Right lobe of liver (tissue), 6 donors: ENCODE results near the gene DSCAML1. TPM values are rescaled to one million over a fixed set of nuclear protein-coding genes. Genes with fewer than 3 reads are reported as not detected.

Experiments
- ATAC-seq, 4 donors: fragments of 200-7000 bp; cut with Tn5 transposase; one replicate each; pipeline ENCODE4 v1.9.1; 2020; ENCODE audit warnings: mild to moderate bottlenecking in 4 of 4, moderate library complexity in 4 of 4
- DNase-seq, 3 donors: peaks; one replicate each; pipeline ENCODE4 v3.0.0-alpha.2; 2020
- H3K27ac ChIP-seq, 3 donors: fragments of 200-600 bp; one replicate each; pipeline ENCODE4 v1.8.0; 2022
- H3K27me3 ChIP-seq, 2 donors: fragments of 200-600 bp; one replicate each; pipeline ENCODE4 v1.8.0; 2022
- H3K36me3 ChIP-seq, 4 donors: fragments of 200-600 bp; sonication (generic) in 1 of 4; one replicate each; pipeline versions ENCODE4 v1.5.1 to v1.8.0; 2017 to 2022; ENCODE audit warnings: control low read depth in 1 of 4
- H3K4me1 ChIP-seq, 4 donors: fragments of 200-600 bp; sonication (generic) in 1 of 4; one replicate each; pipeline versions ENCODE4 v1.5.1 to v1.8.0; 2017 to 2022; ENCODE audit warnings: control low read depth in 1 of 4
- H3K4me3 ChIP-seq, 3 donors: fragments of 200-600 bp; one replicate each; pipeline ENCODE4 v1.8.0; 2022
- H3K9me3 ChIP-seq, 4 donors: fragments of 200-600 bp; sonication (generic) in 1 of 4; one replicate each; pipeline versions ENCODE4 v1.5.1 to v1.8.0; 2017 to 2022; ENCODE audit warnings: control low read depth in 1 of 4
- POLR2A ChIP-seq: fragments of 450-650 bp; IDR thresholded peaks from one replicate; pipeline ENCODE4 v1.6.1; 2017; ENCODE audit warnings: antibody characterized with exemption, mild to moderate bottlenecking
- WGBS: methylation state at CpG from one replicate; pipeline ENCODE4 v1.1.6; 2018; ENCODE audit warnings: low coverage, low lambda C conversion rate; ENCODE audit not compliant: insufficient coverage; ENCODE audit errors: missing lambda C conversion rate; 5-methylcytosine and 5-hydroxymethylcytosine counted together
- intact Hi-C, 2 donors: fragments of 100-400 bp; cut with DNase I; formaldehyde crosslinking; loops; one replicate each; pipeline versions ENCODE4 v1.11.2 to v1.14.1; 2022
- total RNA-seq, 6 experiments: library from RNA; depleted of rRNA in 2 of 6; stranded (reverse); fragments of >200 nt in 2 of 6; fragmentation: NEBNext Ultra II Directional in 3 of 6; extraction: Animal tissue kit (Norgen Biotek cat#: 25700) in 3 of 6; gene quantifications; one replicate each; pipeline versions ENCODE4 v1.1.0 to v1.2.4, GENCODE V29; 2016 to 2023
- TF ChIP-seq, protein P1 (sequence below), 4 donors: fragments of 200-600 bp in 3 of 4; fragments of 450-650 bp in 1 of 4; IDR thresholded peaks; one replicate each; pipeline versions ENCODE4 v1.5.1 to v1.8.0; 2016 to 2022; ENCODE audit warnings: antibody characterized with exemption in 4 of 4, mild to moderate bottlenecking in 2 of 4
- donor health status: DM: no; HTN: yes; CAD: no.
- donor health status: DM: no; HTN: no; CAD: no.
- donor health status: DM: no; HTN: no; CAD: no.
- donor health status: DM: no; HTN: yes; CAD: no.
- donor health status: DM: no; HTN: yes; CAD: no.

DSCAML1 gene
- total RNA-seq, 6 experiments from 2014 or later, result 0.06 to 0.92 (median 0.22) TPM; not detected in 1

- WGBS, result 80% methylated on average over 10 of the region's 10 CpGs
- no peak overlapping the region for H3K4me3 ChIP-seq
- no peak overlapping the region for H3K27ac ChIP-seq
- intact Hi-C loops, result loop anchor here in 1 of 2 donors (10.0 kb wide), 1 partner anchor 369 kb away; no protein-coding TSS in a partner anchor
- ATAC-seq, result no peak
- H3K9me3 ChIP-seq, result no peaks in the 10 kb centered on the region
- DNase-seq, result no peak
- no peaks in the 10 kb centered on the region for H3K36me3 ChIP-seq
- TF ChIP-seq, protein P1, sequence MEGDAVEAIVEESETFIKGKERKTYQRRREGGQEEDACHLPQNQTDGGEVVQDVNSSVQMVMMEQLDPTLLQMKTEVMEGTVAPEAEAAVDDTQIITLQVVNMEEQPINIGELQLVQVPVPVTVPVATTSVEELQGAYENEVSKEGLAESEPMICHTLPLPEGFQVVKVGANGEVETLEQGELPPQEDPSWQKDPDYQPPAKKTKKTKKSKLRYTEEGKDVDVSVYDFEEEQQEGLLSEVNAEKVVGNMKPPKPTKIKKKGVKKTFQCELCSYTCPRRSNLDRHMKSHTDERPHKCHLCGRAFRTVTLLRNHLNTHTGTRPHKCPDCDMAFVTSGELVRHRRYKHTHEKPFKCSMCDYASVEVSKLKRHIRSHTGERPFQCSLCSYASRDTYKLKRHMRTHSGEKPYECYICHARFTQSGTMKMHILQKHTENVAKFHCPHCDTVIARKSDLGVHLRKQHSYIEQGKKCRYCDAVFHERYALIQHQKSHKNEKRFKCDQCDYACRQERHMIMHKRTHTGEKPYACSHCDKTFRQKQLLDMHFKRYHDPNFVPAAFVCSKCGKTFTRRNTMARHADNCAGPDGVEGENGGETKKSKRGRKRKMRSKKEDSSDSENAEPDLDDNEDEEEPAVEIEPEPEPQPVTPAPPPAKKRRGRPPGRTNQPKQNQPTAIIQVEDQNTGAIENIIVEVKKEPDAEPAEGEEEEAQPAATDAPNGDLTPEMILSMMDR (IDR thresholded peaks at IDR 0.05), result no peak
- no peak for TF ChIP-seq POLR2A
- peaks cover 0 to 16% of the 10 kb centered on the region in 2 donors for H3K27me3 ChIP-seq
- H3K4me1 ChIP-seq, result peaks cover 0 to 15% (median 0%) of the 10 kb centered on the region in 4 donors
Measured at GRCh38 chr11:117794135-117794534, 2.9 kb downstream of the DSCAML1 start.

GRCh38 chr11:117793583-117793982, 3.4 kb downstream of the DSCAML1 start:
- ATAC-seq, result no peak
- TF ChIP-seq, protein P1 (IDR thresholded peaks at IDR 0.05), result no peak
- no peak for TF ChIP-seq POLR2A
- WGBS, result 78% methylated on average over 9 of the region's 9 CpGs

GRCh38 chr11:117792992-117793391, 4.0 kb downstream of the DSCAML1 start:
- Histone ChIP-seq H3K27ac (no peak overlapping the region), H3K4me1 (peaks cover 0 to 15% (median 0%) of the 10 kb centered on the region in 4 donors), H3K36me3 (no peaks in the 10 kb centered on the region), H3K9me3 (no peaks in the 10 kb centered on the region), H3K4me3 (no peak overlapping the region), H3K27me3 (peaks cover 0 to 16% of the 10 kb centered on the region in 2 donors)
- 76% methylated on average over 4 of the region's 6 CpGs for WGBS
- intact Hi-C loops, result loop anchor here in 1 of 2 donors (10.0 kb wide), 1 partner anchor 368 kb away; no protein-coding TSS in a partner anchor
- DNase-seq, result no peak
- no peak for ATAC-seq
- no peak for TF ChIP-seq POLR2A
- TF ChIP-seq, protein P1 (IDR thresholded peaks at IDR 0.05), result no peak

More at GRCh38 chr11:117793583-117793982, 3.4 kb downstream of the DSCAML1 start:
- no peaks in the 10 kb centered on the region for H3K36me3 ChIP-seq
- H3K4me1 ChIP-seq, result peaks cover 0 to 15% (median 0%) of the 10 kb centered on the region in 4 donors
- no peak overlapping the region for H3K4me3 ChIP-seq
- intact Hi-C loops, result loop anchor here in 1 of 2 donors (10.0 kb wide), 1 partner anchor 369 kb away; no protein-coding TSS in a partner anchor
- DNase-seq, result no peak
- no peaks in the 10 kb centered on the region for H3K9me3 ChIP-seq
- H3K27me3 ChIP-seq, result peaks cover 0 to 16% of the 10 kb centered on the region in 2 donors
- no peak overlapping the region for H3K27ac ChIP-seq

GRCh38 chr11:117792241-117792640, 4.8 kb downstream of the DSCAML1 start:
- Histone ChIP-seq H3K4me1 (peaks cover 0 to 15% (median 0%) of the 10 kb centered on the region in 4 donors), H3K27ac (no peak overlapping the region), H3K36me3 (no peaks in the 10 kb centered on the region), H3K4me3 (no peak overlapping the region), H3K27me3 (peaks cover 0 to 16% of the 10 kb centered on the region in 2 donors), H3K9me3 (no peaks in the 10 kb centered on the region)
- WGBS, result no CpG with 5 or more reads among the region's 5 CpGs
- intact Hi-C loops, result loop anchor here in 1 of 2 donors (10.0 kb wide), 1 partner anchor 367 kb away; no protein-coding TSS in a partner anchor
- ATAC-seq (no peak), DNase-seq (no peak)
- TF ChIP-seq POLR2A, result no peak

GRCh38 chr11:117790279-117790678, 6.7 kb downstream of the DSCAML1 start:
- Histone ChIP-seq H3K36me3 (no peaks in the 10 kb centered on the region), H3K4me3 (no peak overlapping the region), H3K4me1 (no peaks in the 10 kb centered on the region), H3K27ac (no peak overlapping the region), H3K27me3 (peaks cover 0 to under 1% of the 10 kb centered on the region in 2 donors), H3K9me3 (no peaks in the 10 kb centered on the region)
- 40% methylated on average over 1 of the region's 3 CpGs for WGBS
- intact Hi-C loops, result loop anchor here in 1 of 2 donors (10.0 kb wide), 1 partner anchor 365 kb away; no protein-coding TSS in a partner anchor
- no peak for TF ChIP-seq POLR2A
- TF ChIP-seq, protein P1 (IDR thresholded peaks at IDR 0.05), result no peak
- DNase-seq (no peak), ATAC-seq (no peak)
